Subcutaneous adipose tissue (tissue), 4 donors: ENCODE measurements around the gene TMPRSS2. TPM values are rescaled to one million over a fixed set of nuclear protein-coding genes. Genes with fewer than 3 reads are reported as not detected.

Source experiments
- total RNA-seq, 4 donors: library from RNA; depleted of rRNA; stranded (reverse); fragments of >200 nt; gene quantifications; one replicate each; pipeline ENCODE4 v1.1.0, GENCODE V29; 2016
- TF ChIP-seq, protein P1 (sequence below): fragments of 450-650 bp; IDR thresholded peaks from one replicate; pipeline ENCODE4 v1.5.1; 2016; ENCODE audit warnings: low read depth, mild to moderate bottlenecking, control low read depth, antibody characterized with exemption, moderate library complexity

Gene TMPRSS2
- total RNA-seq: 1 to 10 TPM in 1 of 4 donors, under 1 TPM in 1, not detected in 2; 0.19 to 1.5 TPM

DNA sequence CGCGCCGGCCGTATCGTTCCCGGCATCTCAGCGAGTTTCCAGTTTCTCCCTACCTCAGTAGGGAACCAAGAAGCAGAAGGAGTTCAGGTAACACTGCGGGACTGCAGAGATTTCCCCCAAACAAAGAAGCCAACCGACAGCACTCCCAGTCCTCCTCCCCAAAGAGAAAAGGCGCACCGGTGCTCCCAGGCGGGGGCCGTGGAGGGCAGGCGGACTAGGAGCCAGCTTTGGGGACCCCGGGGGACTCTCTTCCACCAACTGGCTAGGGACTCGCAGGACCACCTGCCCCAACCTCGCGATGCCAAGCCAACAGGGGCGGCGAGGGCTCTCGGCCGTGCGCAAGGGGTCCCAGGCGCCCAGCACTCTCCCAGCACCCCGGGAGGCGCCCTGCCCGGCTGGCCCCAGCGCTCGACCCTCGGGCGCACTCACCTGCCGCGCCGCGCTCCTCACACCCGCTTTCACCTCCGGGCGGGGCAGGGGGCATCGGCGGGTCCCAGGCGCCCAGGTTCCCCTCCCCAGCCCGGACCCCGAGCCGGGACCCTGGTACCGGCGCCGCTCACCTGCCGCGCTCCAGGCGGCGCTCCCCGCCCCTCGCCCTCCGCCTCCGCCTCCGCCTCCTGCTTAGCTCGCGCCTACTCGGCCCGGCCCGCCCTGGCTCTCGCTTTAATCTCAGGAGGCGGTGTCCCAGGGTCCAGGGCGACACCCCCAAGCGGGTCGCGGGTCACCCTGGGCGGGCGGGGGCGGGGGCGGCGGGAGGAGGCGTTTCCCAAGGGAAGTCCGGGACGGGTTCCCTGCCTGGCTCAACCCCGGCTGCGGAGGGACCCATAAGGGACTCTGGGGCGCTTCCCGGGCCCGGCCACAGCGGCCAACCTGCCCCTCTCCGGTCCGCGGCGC, at the start of gene TMPRSS2:
Gene TMPRSS2 (minus strand): TSS at position 638 of the 894 bp plus-strand sequence. CDS start 10,025 bp downstream, outside the sequence.
- TF ChIP-seq, protein P1, sequence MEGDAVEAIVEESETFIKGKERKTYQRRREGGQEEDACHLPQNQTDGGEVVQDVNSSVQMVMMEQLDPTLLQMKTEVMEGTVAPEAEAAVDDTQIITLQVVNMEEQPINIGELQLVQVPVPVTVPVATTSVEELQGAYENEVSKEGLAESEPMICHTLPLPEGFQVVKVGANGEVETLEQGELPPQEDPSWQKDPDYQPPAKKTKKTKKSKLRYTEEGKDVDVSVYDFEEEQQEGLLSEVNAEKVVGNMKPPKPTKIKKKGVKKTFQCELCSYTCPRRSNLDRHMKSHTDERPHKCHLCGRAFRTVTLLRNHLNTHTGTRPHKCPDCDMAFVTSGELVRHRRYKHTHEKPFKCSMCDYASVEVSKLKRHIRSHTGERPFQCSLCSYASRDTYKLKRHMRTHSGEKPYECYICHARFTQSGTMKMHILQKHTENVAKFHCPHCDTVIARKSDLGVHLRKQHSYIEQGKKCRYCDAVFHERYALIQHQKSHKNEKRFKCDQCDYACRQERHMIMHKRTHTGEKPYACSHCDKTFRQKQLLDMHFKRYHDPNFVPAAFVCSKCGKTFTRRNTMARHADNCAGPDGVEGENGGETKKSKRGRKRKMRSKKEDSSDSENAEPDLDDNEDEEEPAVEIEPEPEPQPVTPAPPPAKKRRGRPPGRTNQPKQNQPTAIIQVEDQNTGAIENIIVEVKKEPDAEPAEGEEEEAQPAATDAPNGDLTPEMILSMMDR: no peak

DNA sequence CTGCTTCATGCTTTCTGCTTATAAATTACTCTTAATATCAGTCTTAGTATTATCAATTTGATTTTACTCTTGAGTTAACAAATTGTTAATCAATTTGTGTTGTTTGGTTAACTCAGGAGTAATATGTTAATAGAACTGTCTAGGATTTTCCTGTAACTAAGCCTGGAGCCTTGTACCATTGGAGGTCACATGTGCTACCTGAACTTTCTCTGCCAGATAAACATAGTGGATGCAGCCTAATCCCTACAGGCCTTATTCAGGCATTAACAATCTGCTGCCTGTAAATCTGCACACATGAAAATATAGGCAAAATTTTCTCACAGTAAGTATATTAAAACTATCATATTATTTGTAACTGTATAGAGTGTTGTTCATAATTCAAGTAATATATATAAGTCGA, 47.1 kb upstream of the TMPRSS2 start:
- TF ChIP-seq, protein P1: no peak

DNA sequence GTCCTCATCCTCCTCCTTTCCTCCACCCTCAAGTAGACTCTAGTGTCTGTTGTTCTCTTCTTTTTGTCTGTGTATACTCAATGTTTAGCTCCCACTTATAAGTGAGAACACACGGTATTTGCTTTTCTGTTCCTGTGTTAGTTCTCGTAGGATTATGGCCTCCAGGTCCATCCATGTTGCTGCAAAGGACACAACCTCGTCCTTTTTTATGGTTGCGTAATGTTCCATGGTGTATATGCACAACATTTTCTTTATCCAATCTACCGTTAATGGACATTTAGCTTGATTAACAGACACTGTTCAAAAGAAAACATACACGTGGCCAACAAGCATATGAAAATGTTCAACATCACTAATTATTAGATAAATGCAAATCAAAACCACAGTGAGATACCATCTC, 44.3 kb upstream of the TMPRSS2 start:
- TF ChIP-seq, protein P1: no peak

DNA sequence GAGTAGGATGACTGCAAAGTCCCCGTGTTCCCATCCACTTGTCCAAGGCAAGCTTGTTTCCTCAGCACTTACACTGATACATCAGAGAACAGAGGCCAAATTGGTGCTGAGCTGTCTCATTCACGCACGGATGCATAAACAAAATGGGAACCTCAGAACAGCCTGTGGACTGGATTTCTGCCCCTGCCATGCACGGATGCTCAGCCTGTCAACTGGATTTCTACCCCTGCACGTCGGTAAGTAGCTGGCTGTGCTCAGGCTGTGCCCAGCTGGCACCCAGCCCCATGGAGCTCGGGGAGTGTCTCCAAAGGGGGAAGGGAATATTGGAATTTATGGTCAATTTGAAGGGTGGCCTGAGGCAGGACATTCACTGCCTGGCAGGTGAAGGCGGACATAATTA, 40.8 kb upstream of the TMPRSS2 start:
- TF ChIP-seq, protein P1: no peak

DNA sequence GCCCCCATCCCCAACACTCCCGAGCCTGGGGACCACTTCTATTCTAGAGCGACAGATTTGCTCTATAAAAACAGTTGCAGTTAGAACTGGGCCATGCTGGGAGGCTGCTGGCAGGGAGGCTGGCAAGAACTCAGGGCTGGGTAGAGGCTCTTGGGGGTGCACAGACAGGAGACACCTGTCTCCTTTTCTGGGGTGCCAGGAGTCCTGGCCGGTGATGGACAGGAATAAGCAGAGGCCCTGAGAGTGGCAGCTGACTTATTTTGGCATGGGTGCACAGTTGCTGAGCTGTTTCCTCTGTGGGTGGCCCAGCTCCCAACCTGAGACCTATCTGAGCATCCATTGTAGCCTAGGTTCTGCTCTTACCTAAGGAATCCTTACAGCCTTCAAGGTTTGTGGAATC, 39.2 kb upstream of the TMPRSS2 start:
- TF ChIP-seq, protein P1: no peak

DNA sequence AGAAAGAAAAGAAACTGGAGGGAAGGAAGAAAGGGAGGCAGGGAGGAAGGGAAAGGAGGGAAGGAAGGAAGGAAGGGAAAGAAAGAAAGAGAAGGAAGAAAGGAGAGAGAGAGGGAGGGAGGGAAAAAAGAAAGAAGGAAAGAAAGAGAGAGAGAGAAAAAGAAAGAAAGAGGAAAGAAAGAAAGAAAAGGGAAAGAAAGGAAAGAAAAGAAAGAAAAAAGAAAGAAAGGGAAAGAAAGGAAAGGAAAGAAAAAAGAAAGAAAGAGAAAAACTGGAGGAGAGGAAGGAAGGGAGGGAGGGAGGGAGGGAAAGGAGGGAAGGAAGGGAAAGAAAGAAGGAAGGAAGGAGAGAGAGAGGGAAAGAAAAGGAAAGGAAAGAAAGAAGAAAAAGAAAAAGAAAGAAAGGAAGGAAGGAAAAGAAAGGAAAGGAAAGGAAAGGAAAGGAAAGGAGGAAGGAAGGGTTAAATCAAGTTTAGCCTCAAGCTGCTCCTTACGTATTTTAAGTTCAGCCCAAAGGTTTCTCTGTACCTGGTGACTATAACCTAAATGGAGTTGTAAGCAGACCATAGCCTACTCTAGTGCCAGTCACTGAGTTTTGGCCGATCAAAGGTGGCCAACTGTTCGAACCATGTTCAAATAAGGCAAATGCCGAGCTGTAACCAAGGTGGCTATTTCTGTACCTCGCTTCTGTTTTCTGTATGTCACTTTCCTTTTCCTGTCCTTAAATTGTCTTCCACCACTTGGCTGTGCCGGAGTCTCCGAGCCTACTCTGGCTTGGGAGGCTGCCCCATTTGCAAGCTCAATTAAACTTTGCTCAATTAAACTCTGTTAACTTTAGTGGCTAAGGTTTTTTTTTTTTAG, 37.8 kb upstream of the TMPRSS2 start:
- TF ChIP-seq, protein P1: no peak

DNA sequence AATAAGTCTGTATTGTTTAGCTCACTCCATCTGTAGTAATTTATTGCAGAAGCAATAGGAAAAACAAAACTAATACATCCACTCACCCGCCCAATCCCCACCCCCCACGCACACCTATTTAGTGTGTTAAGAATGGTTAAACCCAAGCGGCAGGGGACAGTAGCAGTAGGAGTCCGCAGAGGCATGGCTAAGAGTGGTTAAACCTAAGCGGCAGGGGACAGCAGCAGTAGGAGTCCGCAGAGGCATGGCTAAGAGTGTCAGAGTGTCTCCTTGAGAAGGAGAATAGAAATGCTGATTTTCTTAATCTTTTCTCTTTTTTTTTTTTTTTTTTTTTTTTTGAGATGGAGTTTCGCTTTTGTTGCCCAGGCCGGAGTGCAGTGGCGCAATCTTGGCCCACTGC, 34.8 kb upstream of the TMPRSS2 start:
- TF ChIP-seq, protein P1: no peak
